Thyroid gland (tissue), 4 donors: ENCODE results near the gene DENND5A. TPM values are rescaled to one million over a fixed set of nuclear protein-coding genes. Genes with fewer than 3 reads are reported as not detected.

Source experiments
- DNase-seq, 2 donors: peaks; one replicate each; pipeline ENCODE4 v3.0.0-alpha.2; 2019
- H3K27ac ChIP-seq, 3 donors: fragments of 200-600 bp; sonication (generic); 1 replicate in 2 of 3; 2 replicates in 1 of 3; pipeline ENCODE4 v1.5.1; 2016 to 2019; ENCODE audit warnings: mild to moderate bottlenecking in 1 of 3, moderate library complexity in 1 of 3
- H3K27me3 ChIP-seq: fragments of 200-600 bp; sonication (generic); one replicate; pipeline ENCODE4 v1.5.1; 2019
- H3K36me3 ChIP-seq, 2 donors: fragments of 200-600 bp; sonication (generic); one replicate each; pipeline ENCODE4 v1.5.1; 2016 to 2019
- H3K4me1 ChIP-seq, 2 donors: fragments of 200-600 bp; sonication (generic); one replicate each; pipeline ENCODE4 v1.5.1; 2017 to 2019
- H3K4me3 ChIP-seq, 3 donors: fragments of 200-600 bp; sonication (generic); replicated peaks in 1 of 3; 1 replicate in 2 of 3; 2 replicates in 1 of 3; pipeline ENCODE4 v1.5.1; 2016; ENCODE audit warnings: mild to moderate bottlenecking in 1 of 3
- H3K9me3 ChIP-seq: fragments of 200-600 bp; sonication (generic); one replicate; pipeline ENCODE4 v1.5.1; 2017
- CTCF ChIP-seq, 6 experiments: fragments of 200-600 bp in 3 of 6; fragments of 450-650 bp in 3 of 6; sonication (generic) in 3 of 6; IDR thresholded peaks; one replicate each; pipeline ENCODE4 v1.5.1; 2016 to 2019; ENCODE audit warnings: antibody characterized with exemption in 6 of 6, mild to moderate bottlenecking in 2 of 6, inconsistent platforms in 1 of 6, moderate library complexity in 1 of 6
- POLR2A ChIP-seq, 2 donors: fragments of 450-650 bp; IDR thresholded peaks; one replicate each; pipeline ENCODE4 v1.6.1; 2017; ENCODE audit warnings: antibody characterized with exemption in 2 of 2, mild to moderate bottlenecking in 2 of 2, moderate library complexity in 1 of 2
- WGBS, 2 donors: methylation state at CpG; one replicate each; pipeline ENCODE4 v1.1.5; 2017; 5-methylcytosine and 5-hydroxymethylcytosine counted together
- intact Hi-C: fragments of 100-400 bp; cut with DNase I; formaldehyde crosslinking; loops from one replicate; pipeline ENCODE4 v1.15.1; 2023
- total RNA-seq, 4 donors: library from RNA; depleted of rRNA; stranded (reverse); fragments of >200 nt; gene quantifications; one replicate each; pipeline ENCODE4 v1.2.3, GENCODE V29; 2016

The DENND5A gene
- total RNA-seq, 4 donors from 2014 or later = 45.6 to 80.8 (median 59.3) TPM

- H3K27me3 ChIP-seq = no peaks in the 10 kb centered on the region
- no peak overlapping the region for H3K4me3 ChIP-seq
- H3K27ac ChIP-seq = no peak overlapping the region
- 92 to 100% methylated on average over 2 of the region's 2 CpGs for WGBS, 2 donors
- H3K9me3 ChIP-seq = no peaks in the 10 kb centered on the region
- H3K4me1 ChIP-seq = peaks cover 0 to 14% of the 10 kb centered on the region in 2 donors
- DNase-seq = no peak
- H3K36me3 ChIP-seq = peaks cover 18 to 39% of the 10 kb centered on the region in 2 donors
- TF ChIP-seq POLR2A (IDR thresholded peaks at IDR 0.05) = no peak
- TF ChIP-seq CTCF (IDR thresholded peaks at IDR 0.05) = no peak
- intact Hi-C loops = no loop called here
Measured at GRCh38 chr11:9145283-9145682, 119.9 kb downstream of the DENND5A start.

- 90% methylated on average over 2 of the region's 2 CpGs for WGBS, 2 donors
- Histone ChIP-seq H3K27me3 (no peaks in the 10 kb centered on the region), H3K27ac (no peak overlapping the region), H3K9me3 (no peaks in the 10 kb centered on the region), H3K4me1 (peaks cover 0 to 14% of the 10 kb centered on the region in 2 donors), H3K4me3 (no peak overlapping the region), H3K36me3 (peaks cover 15 to 35% of the 10 kb centered on the region in 2 donors)
- TF ChIP-seq POLR2A (IDR thresholded peaks at IDR 0.05) (no peak), CTCF (IDR thresholded peaks at IDR 0.05) (no peak)
- no peak for DNase-seq
- intact Hi-C loops = no loop called here
Measured at GRCh38 chr11:9144828-9145227, 120.3 kb downstream of the DENND5A start.

- no peak for TF ChIP-seq POLR2A (IDR thresholded peaks at IDR 0.05)
- no peak for DNase-seq
- Histone ChIP-seq H3K36me3 (peaks cover 15 to 29% of the 10 kb centered on the region in 2 donors), H3K27ac (no peak overlapping the region), H3K27me3 (no peaks in the 10 kb centered on the region), H3K9me3 (no peaks in the 10 kb centered on the region), H3K4me1 (peaks cover 6 to 25% of the 10 kb centered on the region in 2 donors), H3K4me3 (no peak overlapping the region)
- intact Hi-C loops = no loop called here
- WGBS, 2 donors = 89 to 92% methylated on average over 1 of the region's 1 CpG
Measured at GRCh38 chr11:9143721-9144120, 121.4 kb downstream of the DENND5A start.

GRCh38 chr11:9142732-9143131 lies 122.4 kb downstream of the DENND5A start:
- Histone ChIP-seq H3K9me3 (no peaks in the 10 kb centered on the region), H3K27ac (no peak overlapping the region), H3K4me3 (no peak overlapping the region), H3K27me3 (no peaks in the 10 kb centered on the region), H3K36me3 (peaks cover 15 to 29% of the 10 kb centered on the region in 2 donors), H3K4me1 (peaks cover 12 to 26% of the 10 kb centered on the region in 2 donors)
- DNase-seq = no peak
- no peak for TF ChIP-seq POLR2A (IDR thresholded peaks at IDR 0.05)
- no peak for TF ChIP-seq CTCF (IDR thresholded peaks at IDR 0.05)
- intact Hi-C loops = no loop called here
- WGBS, 2 donors = 89 to 90% methylated on average over 7 of the region's 7 CpGs

GRCh38 chr11:9141186-9141585 lies 124.0 kb downstream of the DENND5A start:
- H3K9me3 ChIP-seq = no peaks in the 10 kb centered on the region
- no peak overlapping the region for H3K4me3 ChIP-seq
- H3K27me3 ChIP-seq = no peaks in the 10 kb centered on the region
- no peak for TF ChIP-seq CTCF (IDR thresholded peaks at IDR 0.05)
- no peak for TF ChIP-seq POLR2A (IDR thresholded peaks at IDR 0.05)
- peaks cover 15 to 23% of the 10 kb centered on the region in 2 donors for H3K36me3 ChIP-seq
- no peak overlapping the region for H3K27ac ChIP-seq
- peaks cover 17 to 30% of the 10 kb centered on the region in 2 donors for H3K4me1 ChIP-seq
- intact Hi-C loops = no loop called here
- 89 to 91% methylated on average over 7 of the region's 7 CpGs for WGBS, 2 donors
- no peak for DNase-seq
